IMR-90 (cell line): ENCODE data around the gene AGMO. TPM values are rescaled to one million over a fixed set of nuclear protein-coding genes. Genes with fewer than 3 reads are reported as not detected.

ENCODE experiments used
- ATAC-seq: fragments of 200-7000 bp; cut with Tn5 transposase; 2 replicates; pipeline ENCODE4 v1.9.1; 2020; ENCODE audit warnings: low read depth, mild to moderate bottlenecking, moderate library complexity
- BruUV-seq: library from RNA; stranded (reverse); fragments of 400-500 nt; replicated peaks from 2 replicates; lab custom pipeline; 2021; lab: Mats Ljungman, UMichigan
- CTCF ChIA-PET: fragments of 300-600 bp; formaldehyde crosslinking; extraction: SDS; loops from one replicate; lab custom pipeline; 2021; ENCODE audit warnings: antibody characterized with exemption; lab: Yijun Ruan, JAX
- POLR2A ChIA-PET: fragments of 300-600 bp; sonication (Branson Sonifier 250); formaldehyde crosslinking; loops from one replicate; lab custom pipeline; 2022; ENCODE audit warnings: antibody characterized with exemption; ENCODE audit not compliant: unreplicated experiment; lab: Charles Lee
- DNase-seq: peaks from one replicate; pipeline ENCODE4 v3.0.0; 2013
- H2AFZ ChIP-seq: replicated peaks from 2 replicates; pipeline ENCODE3; 2013; ENCODE audit warnings: low read length, mild to moderate bottlenecking; ENCODE audit not compliant: poor library complexity
- H2AK5ac ChIP-seq: 2 replicates; pipeline ENCODE4 v1.6.1; 2013; ENCODE audit warnings: low read depth, low read length, inconsistent platforms
- H2AK9ac ChIP-seq: replicated peaks from 2 replicates; pipeline ENCODE3; 2013; ENCODE audit warnings: mild to moderate bottlenecking, low read depth, low read length, moderate library complexity; ENCODE audit not compliant: poor library complexity
- H2BK120ac ChIP-seq: 2 replicates; pipeline ENCODE4 v1.6.1; 2013; ENCODE audit warnings: low read depth, low read length, inconsistent platforms
- H2BK15ac ChIP-seq: 3 replicates; pipeline ENCODE4 v1.6.1; 2013; ENCODE audit warnings: low read depth, low read length, inconsistent platforms
- H2BK20ac ChIP-seq: 2 replicates; pipeline ENCODE4 v1.6.1; 2013; ENCODE audit warnings: low read depth, mild to moderate bottlenecking, inconsistent platforms, low read length, moderate library complexity
- H2BK5ac ChIP-seq: 2 replicates; pipeline ENCODE4 v1.6.1; 2013; ENCODE audit warnings: mild to moderate bottlenecking, low read depth, low read length, inconsistent platforms; ENCODE audit not compliant: poor library complexity, severe bottlenecking
- H3K14ac ChIP-seq: replicated peaks from 2 replicates; pipeline ENCODE4 v1.6.1; 2013; ENCODE audit warnings: low read depth, low read length, inconsistent platforms
- H3K18ac ChIP-seq: 2 replicates; pipeline ENCODE4 v1.6.1; 2013; ENCODE audit warnings: low read depth, low read length, control low read depth
- H3K23ac ChIP-seq: 2 replicates; pipeline ENCODE4 v1.6.1; 2013; ENCODE audit warnings: low read depth, low read length, inconsistent platforms
- H3K27ac ChIP-seq: 2 replicates; pipeline ENCODE4 v1.5.1; 2013; ENCODE audit warnings: mild to moderate bottlenecking, control low read depth, low read length; ENCODE audit not compliant: insufficient read depth
- H3K27me3 ChIP-seq: 2 replicates; pipeline ENCODE4 v1.6.1; 2013; ENCODE audit warnings: low read length; ENCODE audit not compliant: control insufficient read depth, insufficient read depth
- H3K36me3 ChIP-seq: 2 replicates; pipeline ENCODE4 v1.6.1; 2013; ENCODE audit warnings: low read length, mixed read lengths; ENCODE audit not compliant: control insufficient read depth, insufficient read depth
- H3K4ac ChIP-seq: 2 replicates; pipeline ENCODE4 v1.6.1; 2013; ENCODE audit warnings: low read depth, low read length, inconsistent platforms
- H3K4me1 ChIP-seq: 2 replicates; pipeline ENCODE4 v1.6.1; 2013; ENCODE audit warnings: low read length, mixed read lengths; ENCODE audit not compliant: control insufficient read depth, insufficient read depth
- H3K4me2 ChIP-seq: 2 replicates; pipeline ENCODE4 v1.6.1; 2013; ENCODE audit warnings: low read depth, mild to moderate bottlenecking, control low read depth, low read length, moderate library complexity
- H3K4me3 ChIP-seq: 2 replicates; pipeline ENCODE4 v1.5.1; 2013; ENCODE audit warnings: low read depth, mild to moderate bottlenecking, control low read depth, low read length, moderate library complexity; ENCODE audit not compliant: insufficient read depth
- H3K56ac ChIP-seq: 2 replicates; pipeline ENCODE4 v1.6.1; 2013; ENCODE audit warnings: low read length, inconsistent platforms; ENCODE audit not compliant: insufficient read depth; ENCODE audit errors: extremely low read depth
- H3K79me1 ChIP-seq, 2 experiments: 2 replicates each; pipeline ENCODE4 v1.6.1; 2013; ENCODE audit warnings: low read length in 2 of 2, inconsistent platforms in 1 of 2, low read depth in 1 of 2
- H3K9ac ChIP-seq: 2 replicates; pipeline ENCODE4 v1.6.1; 2013; ENCODE audit warnings: low read depth, low read length, control low read depth
- H3K9me1 ChIP-seq: 2 replicates; pipeline ENCODE4 v1.6.1; 2013; ENCODE audit warnings: low read length, inconsistent platforms; ENCODE audit not compliant: insufficient read depth
- H3K9me3 ChIP-seq: 2 replicates; pipeline ENCODE4 v1.6.1; 2013; ENCODE audit warnings: low read length; ENCODE audit not compliant: control insufficient read depth, insufficient read depth
- H4K20me1 ChIP-seq: 2 replicates; pipeline ENCODE4 v1.6.1; 2013; ENCODE audit warnings: low read length, inconsistent platforms; ENCODE audit not compliant: insufficient read depth
- H4K5ac ChIP-seq: 2 replicates; pipeline ENCODE4 v1.6.1; 2013; ENCODE audit warnings: mild to moderate bottlenecking, low read depth, low read length, control low read depth
- H4K8ac ChIP-seq, 2 experiments: 2 replicates each; pipeline ENCODE4 v1.6.1; 2013; ENCODE audit warnings: low read depth in 2 of 2, low read length in 2 of 2, control low read depth in 1 of 2, inconsistent platforms in 1 of 2
- H4K91ac ChIP-seq: 2 replicates; pipeline ENCODE4 v1.6.1; 2013; ENCODE audit warnings: low read depth, low read length, inconsistent platforms; ENCODE audit not compliant: insufficient read depth
- CHD1 ChIP-seq: IDR thresholded peaks from 2 replicates; pipeline ENCODE4 v1.6.1; 2012; ENCODE audit warnings: low read depth, low read length, improper control_type of control experiment
- MXI1 ChIP-seq: IDR thresholded peaks from 2 replicates; pipeline ENCODE4 v1.6.1; 2012; ENCODE audit warnings: low read depth, mild to moderate bottlenecking, low read length, moderate library complexity, borderline replicate concordance
- WGBS, 2 experiments: methylation state at CpG; one replicate each; pipeline versions ENCODE4 v1.1.5 to v1.1.7; 2013; ENCODE audit warnings: missing lambda C conversion rate in 2 of 2; ENCODE audit not compliant: insufficient read length in 1 of 2; ENCODE audit errors: extremely low coverage in 2 of 2; 5-methylcytosine and 5-hydroxymethylcytosine counted together
- dilution Hi-C: fragments of 300-500 bp; cut with HindIII; formaldehyde crosslinking; loops from one replicate; pipeline ENCODE4 v1.14.3; 2018; ENCODE audit warnings: low sequenced_read_pairs; ENCODE audit not compliant: unreplicated experiment
- in situ Hi-C: fragments of 300-500 bp; cut with MboI; formaldehyde crosslinking; loops from 3 replicates; pipeline ENCODE4 v1.14.3; 2019; ENCODE audit warnings: low sequenced_read_pairs, inconsistent platforms, mixed read lengths
- intact Hi-C: fragments of 100-400 bp; cut with micrococcal nuclease; formaldehyde crosslinking; loops from 2 replicates; pipeline ENCODE4 v1.10.0; 2022
- polyA plus RNA-seq, 3 experiments: library from polyadenylated mRNA; depleted of rRNA; stranded (reverse); fragments of >200 nt; gene quantifications; 2 replicates each; pipeline ENCODE4 v1.2.3, GENCODE V29; 2012; ENCODE audit warnings: low replicate concordance in 1 of 3
- total RNA-seq: library from RNA; depleted of rRNA; stranded (reverse); fragments of >200 nt; gene quantifications from 2 replicates; pipeline ENCODE4 v1.2.3, GENCODE V29; 2012

Gene AGMO
- total and polyA plus RNA-seq, 2 of the 4 experiments (the other 2 are of a cell fraction): not detected

- no peak overlapping the region for H3K4me3 ChIP-seq
- H3K14ac ChIP-seq: no peak overlapping the region
- no peak overlapping the region for H2BK5ac ChIP-seq
- H4K8ac ChIP-seq: no peak overlapping the region
- no peak overlapping the region for H3K18ac ChIP-seq
- H2BK120ac ChIP-seq: no peak overlapping the region
- no peak overlapping the region for H3K4me2 ChIP-seq
- ATAC-seq (no peak), DNase-seq (no peak)
- no peak overlapping the region for H3K4ac ChIP-seq
- no peaks in the 10 kb centered on the region for H3K27me3 ChIP-seq
- H2BK20ac ChIP-seq: no peak overlapping the region
- no CpG with 5 or more reads among the region's 2 CpGs for WGBS, 2 experiments
- in situ Hi-C loops (no loop called here), intact Hi-C loops (no loop called here), dilution Hi-C loops (no loop called here)
- no peak overlapping the region for H3K9ac ChIP-seq
- no peak overlapping the region for H3K56ac ChIP-seq
- H3K79me1 ChIP-seq: no peaks in the 10 kb centered on the region
- H3K27ac ChIP-seq: no peak overlapping the region
- no peak overlapping the region for H2AK9ac ChIP-seq
- H4K91ac ChIP-seq: no peak overlapping the region
- no peaks in the 10 kb centered on the region for H3K9me1 ChIP-seq
- no peak overlapping the region for H2AFZ ChIP-seq
- H4K20me1 ChIP-seq: no peaks in the 10 kb centered on the region
- H2BK15ac ChIP-seq: no peak overlapping the region
- H3K9me3 ChIP-seq: no peaks in the 10 kb centered on the region
- no peak overlapping the region for H3K23ac ChIP-seq
- no peaks in the 10 kb centered on the region for H3K36me3 ChIP-seq
- no peaks in the 10 kb centered on the region for H3K4me1 ChIP-seq
- H2AK5ac ChIP-seq: no peak overlapping the region
- no peak for TF ChIP-seq CHD1
- TF ChIP-seq MXI1: no peak
- BruUV-seq: no TSS peak
- ChIA-PET POLR2A (no interaction called here), CTCF (interaction anchor here (0.7 kb wide), 1 partner anchor 17 kb away, joined by 3 read pairs; no protein-coding TSS in a partner anchor)
- no peak overlapping the region for H4K5ac ChIP-seq
Measured at GRCh38 chr7:15577600-15577999, 15.8 kb upstream of the AGMO start.
